GM06990 (cell line): ENCODE data around the gene SLC39A2.

ENCODE experiments used
- DNase-seq: peaks from one replicate; pipeline ENCODE4 v3.0.0-alpha.2; 2011; ENCODE audit not compliant: insufficient read length; ENCODE audit errors: extremely low read depth
- H3K27me3 ChIP-seq: replicated peaks from 2 replicates; pipeline ENCODE4 v1.6.0; 2011; ENCODE audit warnings: low read length; ENCODE audit not compliant: control insufficient read depth, insufficient read depth
- H3K36me3 ChIP-seq: 2 replicates; pipeline ENCODE4 v1.5.1; 2011; ENCODE audit warnings: low read length; ENCODE audit not compliant: control insufficient read depth, insufficient read depth
- H3K4me3 ChIP-seq: replicated peaks from 2 replicates; pipeline ENCODE4 v1.5.1; 2011; ENCODE audit warnings: low read depth, mild to moderate bottlenecking, control low read depth, low read length
- TF ChIP-seq, protein P1 (sequence below): IDR thresholded peaks from 2 replicates; pipeline ENCODE4 v1.5.1; 2011; ENCODE audit warnings: low read length, control low read depth, mild to moderate bottlenecking, inconsistent platforms; ENCODE audit not compliant: insufficient read depth, poor library complexity, severe bottlenecking

Gene SLC39A2

GRCh38 chr14:21023174-21023573, 24.1 kb downstream of the SLC39A2 start:
- TF ChIP-seq, protein P1, sequence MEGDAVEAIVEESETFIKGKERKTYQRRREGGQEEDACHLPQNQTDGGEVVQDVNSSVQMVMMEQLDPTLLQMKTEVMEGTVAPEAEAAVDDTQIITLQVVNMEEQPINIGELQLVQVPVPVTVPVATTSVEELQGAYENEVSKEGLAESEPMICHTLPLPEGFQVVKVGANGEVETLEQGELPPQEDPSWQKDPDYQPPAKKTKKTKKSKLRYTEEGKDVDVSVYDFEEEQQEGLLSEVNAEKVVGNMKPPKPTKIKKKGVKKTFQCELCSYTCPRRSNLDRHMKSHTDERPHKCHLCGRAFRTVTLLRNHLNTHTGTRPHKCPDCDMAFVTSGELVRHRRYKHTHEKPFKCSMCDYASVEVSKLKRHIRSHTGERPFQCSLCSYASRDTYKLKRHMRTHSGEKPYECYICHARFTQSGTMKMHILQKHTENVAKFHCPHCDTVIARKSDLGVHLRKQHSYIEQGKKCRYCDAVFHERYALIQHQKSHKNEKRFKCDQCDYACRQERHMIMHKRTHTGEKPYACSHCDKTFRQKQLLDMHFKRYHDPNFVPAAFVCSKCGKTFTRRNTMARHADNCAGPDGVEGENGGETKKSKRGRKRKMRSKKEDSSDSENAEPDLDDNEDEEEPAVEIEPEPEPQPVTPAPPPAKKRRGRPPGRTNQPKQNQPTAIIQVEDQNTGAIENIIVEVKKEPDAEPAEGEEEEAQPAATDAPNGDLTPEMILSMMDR: no peak
- Histone ChIP-seq H3K27me3 (peaks cover 4% of the 10 kb centered on the region), H3K36me3 (no peaks in the 10 kb centered on the region), H3K4me3 (no peak overlapping the region)
- DNase-seq: no peak

DNA sequence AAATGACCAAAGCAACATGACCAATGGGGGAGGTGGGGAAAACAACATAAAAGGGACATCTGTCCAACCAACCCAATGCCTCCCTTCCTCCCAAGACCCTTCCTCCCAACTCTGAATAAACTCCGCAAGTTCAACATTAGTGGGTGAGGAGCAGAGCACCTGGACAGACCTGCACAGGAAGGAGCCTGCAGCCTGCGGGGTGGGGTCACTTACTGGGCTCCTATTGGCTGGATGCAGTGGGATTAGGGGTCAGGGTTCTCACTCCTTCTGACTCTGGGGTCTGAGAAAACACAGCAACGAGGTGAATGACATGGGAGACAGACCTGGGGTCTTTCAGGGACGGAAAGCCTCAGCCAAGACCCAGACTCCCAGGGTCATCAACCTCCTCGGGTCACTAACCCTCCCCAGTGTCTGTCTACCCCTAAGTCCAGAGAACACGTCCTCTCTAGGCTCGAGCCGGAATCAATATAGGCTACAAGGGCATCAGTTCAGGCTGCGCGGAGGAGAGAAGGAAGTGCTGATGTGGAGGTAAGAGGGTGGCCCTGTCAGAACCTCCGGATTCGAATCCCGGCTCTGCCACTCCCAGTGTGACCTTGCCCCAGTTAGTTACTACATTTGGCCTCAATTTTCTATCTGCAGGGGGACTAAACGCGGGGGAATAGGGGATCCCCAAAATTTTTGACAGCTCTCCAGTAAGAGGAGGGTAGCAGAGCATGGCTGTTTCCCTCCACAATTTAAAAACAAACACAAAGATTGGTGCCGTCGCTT, 24.9 kb downstream of the SLC39A2 start:
- no peak overlapping the region for H3K4me3 ChIP-seq
- H3K27me3 ChIP-seq: peaks cover 4% of the 10 kb centered on the region
- no peaks in the 10 kb centered on the region for H3K36me3 ChIP-seq
- TF ChIP-seq, protein P1: no peak
- DNase-seq: no peak

- H3K27me3 ChIP-seq: peaks cover 4% of the 10 kb centered on the region
- TF ChIP-seq, protein P1: no peak
- H3K36me3 ChIP-seq: no peaks in the 10 kb centered on the region
- H3K4me3 ChIP-seq: no peak within 1 kb of the TSS; the same call in 1 of the 2 replicates
- DNase-seq: peak; percentile 31
Observed at GRCh38 chr14:21024585-21025370, 25.7 kb downstream of the SLC39A2 start, which contains the start of gene NDRG2. Gene NDRG2 (minus strand): TSS chr14:21025061. CDS start chr14:21023315, 1,746 bp downstream.

DNA sequence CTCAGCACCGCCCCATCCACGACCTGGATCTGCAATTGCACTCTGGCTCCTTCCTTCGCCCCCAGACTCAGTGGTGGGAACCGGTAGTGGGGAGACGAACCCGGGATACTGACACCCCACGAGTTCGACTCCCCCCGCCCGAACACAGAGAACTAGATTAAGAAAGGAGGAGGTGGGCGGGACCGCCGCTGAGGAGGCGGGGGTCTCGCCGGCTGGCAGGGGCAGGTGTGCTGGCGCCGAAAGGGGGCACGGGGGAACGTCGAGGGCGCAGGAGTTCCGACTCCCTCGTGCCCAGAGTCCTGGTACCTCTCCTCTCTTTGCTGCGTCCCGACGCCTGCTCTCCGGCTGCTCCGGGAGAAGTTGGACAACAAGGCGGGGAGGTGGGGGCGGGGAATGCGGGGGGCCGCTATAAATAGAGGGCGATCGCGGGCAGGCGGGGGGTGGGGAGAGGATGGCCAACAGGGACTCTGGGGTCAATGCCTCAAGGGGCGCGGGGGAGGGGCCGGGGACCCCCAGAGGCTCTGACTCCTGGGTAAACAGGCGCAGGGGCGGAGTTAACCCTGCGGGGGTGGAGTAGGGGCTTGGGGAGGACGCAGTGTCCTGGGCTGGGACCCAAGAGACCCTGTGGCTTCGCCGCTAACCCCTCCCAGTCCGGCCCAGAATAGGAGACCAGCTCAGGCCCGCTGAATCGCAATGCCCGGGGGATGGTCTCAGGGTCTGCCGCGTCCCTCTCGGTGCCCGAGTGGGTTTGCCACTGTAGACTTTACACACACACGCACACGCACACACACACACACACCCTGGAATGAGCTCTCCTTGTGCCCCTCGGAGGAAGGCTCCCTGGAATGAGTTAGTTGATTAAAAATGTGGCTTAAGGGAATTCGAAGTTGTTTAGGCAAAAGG, 26.5 kb downstream of the SLC39A2 start:
- no peaks in the 10 kb centered on the region for H3K36me3 ChIP-seq
- no peak for DNase-seq
- no peak overlapping the region for H3K4me3 ChIP-seq
- H3K27me3 ChIP-seq: peaks cover 7% of the 10 kb centered on the region
- TF ChIP-seq, protein P1: no peak

- peaks cover 7% of the 10 kb centered on the region for H3K27me3 ChIP-seq
Observed at GRCh38 chr14:21026274-21026987, 27.3 kb downstream of the SLC39A2 start.

More at GRCh38 chr14:21026274-21026987, 27.3 kb downstream of the SLC39A2 start:
- TF ChIP-seq, protein P1: no peak
- Histone ChIP-seq H3K36me3 (no peaks in the 10 kb centered on the region), H3K4me3 (no peak overlapping the region)
- DNase-seq: no peak
